Measurements from ENCODE around the gene PPTC7. TPM values are rescaled to one million over a fixed set of nuclear protein-coding genes. Genes with fewer than 3 reads are reported as not detected.

Gene PPTC7
- total and polyA plus RNA-seq, 2 of the 13 experiments (the other 11 are each of a cell fraction or from before 2014, with no cell fraction given), result 4.8 to 12.3 TPM

DNA sequence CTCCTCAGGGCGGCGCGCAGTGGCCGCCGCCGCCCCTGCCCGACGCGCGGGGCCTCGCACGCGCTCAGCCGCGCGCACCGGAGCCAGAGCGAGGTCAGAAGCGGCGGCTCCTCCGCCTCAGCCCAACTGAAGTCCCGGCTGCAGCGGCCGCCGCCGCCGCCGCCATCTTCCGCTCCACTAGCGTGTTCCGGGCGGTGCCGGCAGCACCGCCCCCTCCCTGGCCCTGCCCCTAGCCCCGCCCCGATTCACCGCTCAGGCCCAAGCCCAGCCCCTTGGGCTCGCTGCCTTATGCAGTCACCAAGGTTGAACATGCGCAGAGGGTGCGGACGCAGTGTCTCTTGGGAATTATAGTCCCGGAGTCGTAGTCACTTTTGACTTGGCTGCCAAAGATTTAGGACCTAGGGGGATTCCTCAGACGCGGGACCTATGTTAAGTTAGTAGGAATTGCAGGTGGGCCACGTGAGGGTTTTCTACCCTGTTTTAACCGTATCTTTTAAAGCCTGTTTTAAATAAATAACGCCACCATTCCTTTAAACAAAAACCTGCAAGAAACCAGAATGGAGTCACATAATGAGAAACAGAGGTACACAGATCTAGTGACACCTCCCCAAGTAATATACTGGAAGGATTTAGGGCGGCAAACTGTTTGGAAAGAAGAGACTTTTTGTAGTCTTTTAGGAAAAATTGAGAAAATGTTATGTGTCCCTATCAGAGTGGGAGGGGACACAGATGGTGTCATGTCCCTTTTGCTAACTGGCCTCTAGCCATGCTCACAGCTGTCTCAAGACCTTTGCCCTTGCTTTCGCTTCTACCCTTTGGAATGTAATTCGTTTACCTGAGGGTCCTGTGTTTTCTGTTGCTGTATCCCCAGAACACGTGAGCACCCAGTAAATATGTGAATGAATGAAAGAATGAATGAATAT lies at the start of gene PPTC7 (continued):
- TF ChIP-seq, protein P1, sequence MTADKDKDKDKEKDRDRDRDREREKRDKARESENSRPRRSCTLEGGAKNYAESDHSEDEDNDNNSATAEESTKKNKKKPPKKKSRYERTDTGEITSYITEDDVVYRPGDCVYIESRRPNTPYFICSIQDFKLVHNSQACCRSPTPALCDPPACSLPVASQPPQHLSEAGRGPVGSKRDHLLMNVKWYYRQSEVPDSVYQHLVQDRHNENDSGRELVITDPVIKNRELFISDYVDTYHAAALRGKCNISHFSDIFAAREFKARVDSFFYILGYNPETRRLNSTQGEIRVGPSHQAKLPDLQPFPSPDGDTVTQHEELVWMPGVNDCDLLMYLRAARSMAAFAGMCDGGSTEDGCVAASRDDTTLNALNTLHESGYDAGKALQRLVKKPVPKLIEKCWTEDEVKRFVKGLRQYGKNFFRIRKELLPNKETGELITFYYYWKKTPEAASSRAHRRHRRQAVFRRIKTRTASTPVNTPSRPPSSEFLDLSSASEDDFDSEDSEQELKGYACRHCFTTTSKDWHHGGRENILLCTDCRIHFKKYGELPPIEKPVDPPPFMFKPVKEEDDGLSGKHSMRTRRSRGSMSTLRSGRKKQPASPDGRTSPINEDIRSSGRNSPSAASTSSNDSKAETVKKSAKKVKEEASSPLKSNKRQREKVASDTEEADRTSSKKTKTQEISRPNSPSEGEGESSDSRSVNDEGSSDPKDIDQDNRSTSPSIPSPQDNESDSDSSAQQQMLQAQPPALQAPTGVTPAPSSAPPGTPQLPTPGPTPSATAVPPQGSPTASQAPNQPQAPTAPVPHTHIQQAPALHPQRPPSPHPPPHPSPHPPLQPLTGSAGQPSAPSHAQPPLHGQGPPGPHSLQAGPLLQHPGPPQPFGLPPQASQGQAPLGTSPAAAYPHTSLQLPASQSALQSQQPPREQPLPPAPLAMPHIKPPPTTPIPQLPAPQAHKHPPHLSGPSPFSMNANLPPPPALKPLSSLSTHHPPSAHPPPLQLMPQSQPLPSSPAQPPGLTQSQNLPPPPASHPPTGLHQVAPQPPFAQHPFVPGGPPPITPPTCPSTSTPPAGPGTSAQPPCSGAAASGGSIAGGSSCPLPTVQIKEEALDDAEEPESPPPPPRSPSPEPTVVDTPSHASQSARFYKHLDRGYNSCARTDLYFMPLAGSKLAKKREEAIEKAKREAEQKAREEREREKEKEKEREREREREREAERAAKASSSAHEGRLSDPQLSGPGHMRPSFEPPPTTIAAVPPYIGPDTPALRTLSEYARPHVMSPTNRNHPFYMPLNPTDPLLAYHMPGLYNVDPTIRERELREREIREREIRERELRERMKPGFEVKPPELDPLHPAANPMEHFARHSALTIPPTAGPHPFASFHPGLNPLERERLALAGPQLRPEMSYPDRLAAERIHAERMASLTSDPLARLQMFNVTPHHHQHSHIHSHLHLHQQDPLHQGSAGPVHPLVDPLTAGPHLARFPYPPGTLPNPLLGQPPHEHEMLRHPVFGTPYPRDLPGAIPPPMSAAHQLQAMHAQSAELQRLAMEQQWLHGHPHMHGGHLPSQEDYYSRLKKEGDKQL (CRISPR knock-in tag; IDR thresholded peaks at IDR 0.05; ENCODE audit: low read depth), result no peak
- TF ChIP-seq SMAD9 (CRISPR knock-in tag; IDR thresholded peaks at IDR 0.05), result no peak
- no peak for TF ChIP-seq CCDC6 (CRISPR knock-in tag; IDR thresholded peaks at IDR 0.05)
- peak; percentile 64; the same call in 1 of the 2 replicates for TF ChIP-seq HCFC1 (IDR thresholded peaks at IDR 0.05; ENCODE audit: low read depth, low read length)
- no peak for TF ChIP-seq ETV6 (CRISPR knock-in tag; conservative IDR thresholded peaks at IDR 0.05)
- TF ChIP-seq, protein P2, sequence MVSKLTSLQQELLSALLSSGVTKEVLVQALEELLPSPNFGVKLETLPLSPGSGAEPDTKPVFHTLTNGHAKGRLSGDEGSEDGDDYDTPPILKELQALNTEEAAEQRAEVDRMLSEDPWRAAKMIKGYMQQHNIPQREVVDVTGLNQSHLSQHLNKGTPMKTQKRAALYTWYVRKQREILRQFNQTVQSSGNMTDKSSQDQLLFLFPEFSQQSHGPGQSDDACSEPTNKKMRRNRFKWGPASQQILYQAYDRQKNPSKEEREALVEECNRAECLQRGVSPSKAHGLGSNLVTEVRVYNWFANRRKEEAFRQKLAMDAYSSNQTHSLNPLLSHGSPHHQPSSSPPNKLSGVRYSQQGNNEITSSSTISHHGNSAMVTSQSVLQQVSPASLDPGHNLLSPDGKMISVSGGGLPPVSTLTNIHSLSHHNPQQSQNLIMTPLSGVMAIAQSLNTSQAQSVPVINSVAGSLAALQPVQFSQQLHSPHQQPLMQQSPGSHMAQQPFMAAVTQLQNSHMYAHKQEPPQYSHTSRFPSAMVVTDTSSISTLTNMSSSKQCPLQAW (CRISPR knock-in tag; IDR thresholded peaks at IDR 0.05), result no peak
- no peak; the same call in 1 of the 2 replicates for TF ChIP-seq IRF2 (CRISPR knock-in tag; IDR thresholded peaks at IDR 0.05)
- no peak for TF ChIP-seq ZNF274 (CRISPR knock-in tag; IDR thresholded peaks at IDR 0.05)
- TF ChIP-seq, protein P3, sequence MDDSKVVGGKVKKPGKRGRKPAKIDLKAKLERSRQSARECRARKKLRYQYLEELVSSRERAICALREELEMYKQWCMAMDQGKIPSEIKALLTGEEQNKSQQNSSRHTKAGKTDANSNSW (CRISPR knock-in tag; IDR thresholded peaks at IDR 0.05; ENCODE audit: borderline replicate concordance), result no peak
- TF ChIP-seq MYNN (CRISPR knock-in tag; IDR thresholded peaks at IDR 0.05; ENCODE audit: low read depth), result no peak
- TF ChIP-seq TCF12 (IDR thresholded peaks at IDR 0.05), result no peak
- no peak for TF ChIP-seq TCF12 (CRISPR knock-in tag; IDR thresholded peaks at IDR 0.05)
- TF ChIP-seq YEATS2 (CRISPR knock-in tag; IDR thresholded peaks at IDR 0.05; ENCODE audit: borderline replicate concordance), result no peak; the same call in 1 of the 2 replicates
- TF ChIP-seq TBX2 (CRISPR knock-in tag; IDR thresholded peaks at IDR 0.05; ENCODE audit: borderline replicate concordance), result no peak
- TF ChIP-seq ZNF652 (CRISPR knock-in tag; IDR thresholded peaks at IDR 0.05; ENCODE audit: borderline replicate concordance, low read depth), result no peak
- TF ChIP-seq, protein P4, sequence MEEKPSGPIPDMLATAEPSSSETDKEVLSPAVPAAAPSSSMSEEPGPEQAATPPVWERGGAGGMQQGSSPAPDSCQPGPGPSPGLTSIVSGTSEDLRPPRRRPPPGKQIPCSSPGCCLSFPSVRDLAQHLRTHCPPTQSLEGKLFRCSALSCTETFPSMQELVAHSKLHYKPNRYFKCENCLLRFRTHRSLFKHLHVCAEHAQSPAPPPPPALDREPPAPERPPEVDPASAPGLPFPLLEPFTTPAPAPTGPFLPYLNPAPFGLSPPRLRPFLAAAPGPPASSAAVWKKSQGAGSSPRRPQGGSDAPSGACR (CRISPR knock-in tag; IDR thresholded peaks at IDR 0.05), result no peak
- no peak for TF ChIP-seq RFX1 (IDR thresholded peaks at IDR 0.05)
- TF ChIP-seq CC2D1A (CRISPR knock-in tag; IDR thresholded peaks at IDR 0.05), result no peak
- TF ChIP-seq ZNF546 (CRISPR knock-in tag; conservative IDR thresholded peaks at IDR 0.05), result no peak
- TF ChIP-seq MIER3 (CRISPR knock-in tag; IDR thresholded peaks at IDR 0.05; ENCODE audit: borderline replicate concordance), result no peak
- no peak for TF ChIP-seq ZNF619 (CRISPR knock-in tag; IDR thresholded peaks at IDR 0.05)
- TF ChIP-seq, protein P5, sequence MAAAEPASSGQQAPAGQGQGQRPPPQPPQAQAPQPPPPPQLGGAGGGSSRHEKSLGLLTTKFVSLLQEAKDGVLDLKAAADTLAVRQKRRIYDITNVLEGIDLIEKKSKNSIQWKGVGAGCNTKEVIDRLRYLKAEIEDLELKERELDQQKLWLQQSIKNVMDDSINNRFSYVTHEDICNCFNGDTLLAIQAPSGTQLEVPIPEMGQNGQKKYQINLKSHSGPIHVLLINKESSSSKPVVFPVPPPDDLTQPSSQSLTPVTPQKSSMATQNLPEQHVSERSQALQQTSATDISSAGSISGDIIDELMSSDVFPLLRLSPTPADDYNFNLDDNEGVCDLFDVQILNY (CRISPR knock-in tag; conservative IDR thresholded peaks at IDR 0.05), result no peak
